ENCODE measurements around the gene RNF126. TPM values are rescaled to one million over a fixed set of nuclear protein-coding genes. Genes with fewer than 3 reads are reported as not detected.

Gene RNF126
- total and polyA plus RNA-seq, 2 experiments from 2014 or later: 95.7 to 112 TPM

- TF ChIP-seq REST (IDR thresholded peaks at IDR 0.05; ENCODE audit: unreplicated experiment): no peak
- TF ChIP-seq POLR2AphosphoS5 (IDR thresholded peaks at IDR 0.05; ENCODE audit: low read depth): no peak
These were observed 18.7 kb downstream of the RNF126 start (continued) for GRCh38 chr19:644363-644762.

DNA sequence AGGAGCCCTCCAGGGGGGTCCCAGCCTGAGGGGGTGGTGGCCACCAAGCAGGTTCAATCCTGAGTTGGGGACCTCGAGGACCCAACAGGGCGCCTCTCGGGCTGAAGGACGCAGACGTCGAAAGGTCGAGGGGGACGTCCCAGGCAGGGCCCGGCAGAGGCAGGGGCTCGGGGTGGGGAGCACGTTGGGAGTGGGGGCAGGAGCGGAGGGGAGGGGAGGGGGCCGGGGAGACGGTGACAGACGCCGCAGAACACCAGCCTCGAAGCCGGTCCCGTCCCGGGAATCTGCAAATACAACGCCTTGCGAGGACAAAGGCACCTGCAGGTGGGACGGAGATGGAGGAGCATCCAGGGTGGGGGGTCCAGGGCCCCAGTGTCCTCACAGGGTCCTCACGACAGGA lies 19.3 kb downstream of the RNF126 start:
- Mint-ChIP-seq H3K27ac (no peak overlapping the region), H3K36me3 (ENCODE audit: low read depth) (peaks cover 13% of the 10 kb centered on the region; the same call in 2 of the 3 replicates), H3K4me1 (peaks cover 4% of the 10 kb centered on the region; the same call in 2 of the 3 replicates), H3K27me3 (ENCODE audit: insufficient read depth, low read depth, poor library complexity) (peaks cover 19% of the 10 kb centered on the region), H3K4me3 (no peak overlapping the region), H3K9me3 (no peaks in the 10 kb centered on the region; the same call in 2 of the 3 replicates)
- DNase-seq (ENCODE audit: low spot score): no peak
- Histone ChIP-seq H3K36me3 (ENCODE audit: insufficient read depth) (0 out of 2 replicates have a peak, but pooled peaks cover 5% of the 10 kb centered on the region), H2AFZ (no peak overlapping the region), H3K9me2 (ENCODE audit: insufficient read depth) (no peaks in the 10 kb centered on the region), H3K27ac (ENCODE audit: low read depth) (no peak overlapping the region), H4K20me1 (replicated peaks; ENCODE audit: insufficient read depth) (no peaks in the 10 kb centered on the region; the same call in 1 of the 2 replicates), H3K4me1 (ENCODE audit: insufficient read depth) (no peaks in the 10 kb centered on the region), H3K4me3 (no peak overlapping the region), H3K4me2 (no peak overlapping the region), H3K79me2 (replicated peaks; ENCODE audit: insufficient read depth) (no peaks in the 10 kb centered on the region), H3F3A (replicated peaks; ENCODE audit: low read depth) (no peaks in the 10 kb centered on the region), H3K27me3 (ENCODE audit: insufficient read depth) (peaks cover 4% of the 10 kb centered on the region; the same call in 1 of the 2 replicates)
- TF ChIP-seq ZNF114 (CRISPR knock-in tag; IDR thresholded peaks at IDR 0.05) (no peak), JUNB (IDR thresholded peaks at IDR 0.05; ENCODE audit: unreplicated experiment) (no peak), EZH2phosphoT487 (IDR thresholded peaks at IDR 0.05; ENCODE audit: unreplicated experiment) (no peak), REST (IDR thresholded peaks at IDR 0.05; ENCODE audit: unreplicated experiment) (no peak), NANOG (IDR thresholded peaks at IDR 0.05; ENCODE audit: borderline replicate concordance) (no peak)
- no peak for ATAC-seq
